Measurements from ENCODE around the gene NT5DC2. TPM values are rescaled to one million over a fixed set of nuclear protein-coding genes. Genes with fewer than 3 reads are reported as not detected.

The NT5DC2 gene
- total RNA-seq, 1 experiment from 2014 or later = 377 TPM

- TF ChIP-seq ATF6 (CRISPR knock-in tag; IDR thresholded peaks at IDR 0.05) (no peak), ZNF232 (CRISPR knock-in tag; IDR thresholded peaks at IDR 0.05) (no peak), ZNF121 (CRISPR knock-in tag; IDR thresholded peaks at IDR 0.05) (no peak), ARID4B (CRISPR knock-in tag; IDR thresholded peaks at IDR 0.05; ENCODE audit: borderline replicate concordance) (no peak), NR2C2 (CRISPR knock-in tag; IDR thresholded peaks at IDR 0.05) (no peak)
These were observed 30.8 kb downstream of the NT5DC2 start (continued) for GRCh38 chr3:52502808-52503350.

GRCh38 chr3:52502001-52502400, 31.7 kb downstream of the NT5DC2 start:
- Mint-ChIP-seq H3K36me3 (no peaks in the 10 kb centered on the region), H3K4me1 (peaks cover 2% of the 10 kb centered on the region; the same call in 1 of the 2 replicates), H3K4me3 (no peak overlapping the region), H3K27me3 (ENCODE audit: low read depth) (no peaks in the 10 kb centered on the region; the same call in 1 of the 2 replicates), H3K9me3 (no peaks in the 10 kb centered on the region), H3K27ac (no peak overlapping the region)
- POLR2A ChIA-PET = interaction anchor here (0.7 kb wide), 1 partner anchor 11 kb away, joined by 3 read pairs; no protein-coding TSS in a partner anchor
- DNase-seq (ENCODE audit: low spot score) = no peak
- CTCF ChIA-PET = interaction anchor here (1.6 kb wide), 1 partner anchor 9 kb away, joined by 5 read pairs; no protein-coding TSS in a partner anchor
- ATAC-seq = no peak
- no peak for TF ChIP-seq ZNF396 (CRISPR knock-in tag; IDR thresholded peaks at IDR 0.05; ENCODE audit: borderline replicate concordance)
- TF ChIP-seq ZNF232 (CRISPR knock-in tag; IDR thresholded peaks at IDR 0.05) = no peak
- TF ChIP-seq USF2 (CRISPR knock-in tag; IDR thresholded peaks at IDR 0.05) = no peak
- TF ChIP-seq E2F5 (CRISPR knock-in tag; IDR thresholded peaks at IDR 0.05) = no peak
- no peak for TF ChIP-seq ARID4B (CRISPR knock-in tag; IDR thresholded peaks at IDR 0.05; ENCODE audit: borderline replicate concordance)
- no peak for TF ChIP-seq ZBTB21 (CRISPR knock-in tag; IDR thresholded peaks at IDR 0.05; ENCODE audit: borderline replicate concordance)
- TF ChIP-seq ESRRA (CRISPR knock-in tag; IDR thresholded peaks at IDR 0.05; ENCODE audit: borderline replicate concordance) = no peak

Data from WTC11 (cell line).